ENCODE data around the gene PNLIPRP1. TPM values are rescaled to one million over a fixed set of nuclear protein-coding genes. Genes with fewer than 3 reads are reported as not detected.

The PNLIPRP1 gene
- total RNA-seq, result not detected in 2 replicates

DNA sequence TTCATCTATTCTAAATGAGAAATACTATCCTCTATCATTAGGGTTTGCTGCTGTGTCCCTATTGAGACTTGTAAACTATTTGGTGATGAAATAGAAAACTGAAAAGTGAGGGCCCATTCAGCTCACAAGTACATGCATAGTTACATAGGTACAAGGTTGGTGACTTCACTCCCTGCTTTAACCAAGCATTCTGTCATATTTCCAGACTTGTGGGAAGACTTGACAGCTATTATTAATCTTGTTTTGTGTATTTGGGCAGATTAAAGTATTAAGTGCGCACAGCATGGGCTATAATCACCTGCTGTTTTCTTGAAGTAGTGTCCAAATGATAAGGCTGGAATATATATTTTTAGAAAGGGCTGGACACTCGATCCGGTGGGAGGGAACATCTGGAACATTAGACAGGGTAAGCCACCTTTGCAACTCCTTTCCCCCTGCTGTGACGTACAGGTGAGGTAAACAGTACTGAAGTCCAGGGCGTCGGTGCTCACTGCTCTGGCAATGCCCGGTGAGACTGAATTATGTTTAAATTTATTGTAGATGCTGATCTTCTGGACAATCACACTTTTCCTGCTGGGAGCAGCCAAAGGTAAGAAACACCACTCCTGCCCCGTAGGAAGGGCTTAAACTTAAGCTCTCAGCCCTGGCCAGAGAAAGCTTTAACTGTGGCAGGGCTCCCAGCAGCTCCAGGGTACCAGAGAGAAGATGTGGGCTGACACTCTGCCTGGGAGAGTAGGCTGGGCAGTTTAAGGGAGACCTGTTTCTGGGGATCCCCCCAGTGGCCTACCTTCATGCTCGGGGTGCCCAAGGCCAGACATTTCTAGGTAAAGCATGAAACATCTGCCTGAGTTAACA, at the start of gene PNLIPRP1:
TSS of gene PNLIPRP1 (plus strand) at position 370 of the 855 bp plus-strand sequence. CDS start at position 541, 171 bp downstream.
- no peak for DNase-seq (ENCODE audit: low read depth)

DNA sequence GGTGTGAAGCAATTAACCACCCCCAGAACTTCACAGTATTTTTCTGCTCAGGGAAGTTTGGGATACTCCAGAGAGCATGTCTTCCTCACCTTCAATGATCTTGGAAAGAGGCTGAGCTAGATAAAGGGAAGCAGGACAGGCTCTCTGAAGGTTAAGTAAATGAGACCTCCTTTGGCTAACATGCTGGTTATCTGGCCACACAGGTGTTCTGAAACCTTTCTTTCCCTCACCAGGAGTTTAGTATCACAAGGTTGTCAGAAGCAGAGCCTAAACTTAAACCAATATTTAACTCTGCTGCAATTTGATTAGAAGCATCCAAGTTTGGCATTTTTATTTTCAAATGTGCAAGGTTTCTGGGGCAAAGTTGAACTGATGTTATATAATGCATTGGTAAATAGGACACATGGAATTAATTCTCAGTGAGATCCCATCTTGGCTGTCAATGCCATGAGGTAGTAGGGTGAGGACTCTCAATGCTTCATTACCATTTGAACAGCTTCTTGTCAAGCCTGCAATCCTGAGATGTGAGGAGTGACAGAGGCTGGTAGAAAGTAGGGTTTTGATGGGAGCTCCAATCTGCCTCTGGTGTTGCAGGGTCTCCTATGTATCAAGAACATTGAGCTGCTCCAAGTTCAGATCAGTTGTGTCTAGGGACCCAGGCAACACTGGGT, 48.6 kb upstream of the PNLIPRP1 start:
- no peak for DNase-seq (ENCODE audit: low read depth)

GRCh38 chr10:116545122-116545521, 45.6 kb upstream of the PNLIPRP1 start:
- DNase-seq (ENCODE audit: low read depth), result no peak

DNA sequence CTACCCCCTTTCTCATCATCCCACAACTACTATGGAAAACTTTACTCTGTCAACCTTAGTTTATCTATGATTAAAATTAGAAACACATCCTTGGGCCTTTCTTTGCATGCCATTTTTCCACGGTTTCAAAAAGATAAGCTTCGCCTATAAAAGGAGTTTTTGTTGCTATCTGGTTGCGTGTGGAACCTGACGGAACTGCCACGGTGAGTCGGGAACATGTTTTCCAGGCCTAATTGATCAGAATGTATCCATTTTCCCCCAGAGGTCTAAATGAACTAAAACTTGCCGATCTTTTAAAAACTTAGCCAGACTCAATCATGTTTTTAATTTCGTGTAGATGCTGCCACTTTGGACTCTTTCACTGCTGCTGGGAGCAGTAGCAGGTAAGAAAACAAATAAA, 45.0 kb upstream of the PNLIPRP1 start, which contains the start of gene PNLIP:
TSS of gene PNLIP (plus strand) at position 176 of the 400 bp plus-strand sequence. CDS start at position 338, 162 bp downstream.
- no peak for DNase-seq (ENCODE audit: low read depth)

DNA sequence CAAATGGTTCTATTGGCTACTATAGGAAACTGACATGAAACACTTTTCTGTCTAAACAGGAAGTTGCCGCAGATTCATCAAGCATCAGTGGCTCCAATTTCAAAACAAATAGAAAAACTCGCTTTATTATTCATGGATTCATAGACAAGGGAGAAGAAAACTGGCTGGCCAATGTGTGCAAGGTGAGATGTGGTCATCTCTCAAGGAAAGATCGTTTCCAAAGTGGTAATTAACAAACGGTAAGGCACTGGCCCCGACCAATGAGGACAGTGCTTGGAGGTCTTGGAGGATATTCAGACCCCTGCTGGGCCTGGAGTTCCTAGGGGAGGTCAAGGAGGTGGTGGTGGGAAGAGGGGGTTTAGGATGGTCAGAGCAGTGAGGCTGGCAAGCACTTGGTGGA, 42.5 kb upstream of the PNLIPRP1 start:
- no peak for DNase-seq (ENCODE audit: low read depth)

GRCh38 chr10:116553378-116553980, 37.3 kb upstream of the PNLIPRP1 start:
- no peak for DNase-seq (ENCODE audit: low read depth)

GRCh38 chr10:116554628-116555027, 36.1 kb upstream of the PNLIPRP1 start:
- DNase-seq (ENCODE audit: low read depth), result no peak

DNA sequence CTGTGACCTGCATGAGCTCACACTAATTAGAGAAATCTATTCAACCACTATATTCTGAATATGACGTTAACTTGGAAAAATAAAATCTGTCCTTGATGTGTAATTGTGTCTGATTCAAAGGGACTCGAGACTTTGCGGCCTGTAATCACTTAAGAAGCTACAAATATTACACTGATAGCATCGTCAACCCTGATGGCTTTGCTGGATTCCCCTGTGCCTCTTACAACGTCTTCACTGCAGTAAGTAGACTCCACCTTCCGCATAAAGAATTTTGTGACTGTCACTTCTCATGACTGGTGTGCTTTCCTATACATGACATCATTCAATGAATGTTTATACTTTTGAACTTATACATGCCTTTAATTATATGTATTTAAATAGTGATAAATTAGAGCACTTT, 34.9 kb upstream of the PNLIPRP1 start:
- no peak for DNase-seq (ENCODE audit: low read depth)

- DNase-seq (ENCODE audit: low read depth), result no peak
These were observed 33.4 kb upstream of the PNLIPRP1 start for GRCh38 chr10:116557305-116557880.

- no peak for DNase-seq (ENCODE audit: low read depth)
These were observed 25.2 kb upstream of the PNLIPRP1 start for GRCh38 chr10:116565534-116565933.

- DNase-seq (ENCODE audit: low read depth), result no peak
These were observed 23.8 kb upstream of the PNLIPRP1 start for GRCh38 chr10:116566932-116567331.

DNA sequence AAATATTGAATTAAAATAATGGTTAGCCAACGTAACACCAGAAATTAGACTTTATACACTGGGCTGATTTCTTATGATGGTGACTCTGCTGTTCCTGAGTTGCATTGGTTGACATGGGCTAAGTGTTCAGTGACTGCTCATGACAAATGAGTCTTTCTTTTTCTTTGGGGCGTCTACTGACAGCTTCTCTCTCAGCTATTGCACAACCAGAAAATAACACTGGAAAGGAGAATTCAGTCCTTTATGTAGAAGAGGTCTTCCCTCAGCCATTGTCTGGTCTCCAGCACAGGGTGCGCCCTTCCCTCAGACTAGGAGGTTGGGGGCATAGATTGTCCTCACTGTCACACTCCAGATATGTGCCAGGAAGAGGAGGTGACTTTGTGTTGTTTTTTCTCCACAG, 23.4 kb upstream of the PNLIPRP1 start:
- no peak for DNase-seq (ENCODE audit: low read depth)

DNA sequence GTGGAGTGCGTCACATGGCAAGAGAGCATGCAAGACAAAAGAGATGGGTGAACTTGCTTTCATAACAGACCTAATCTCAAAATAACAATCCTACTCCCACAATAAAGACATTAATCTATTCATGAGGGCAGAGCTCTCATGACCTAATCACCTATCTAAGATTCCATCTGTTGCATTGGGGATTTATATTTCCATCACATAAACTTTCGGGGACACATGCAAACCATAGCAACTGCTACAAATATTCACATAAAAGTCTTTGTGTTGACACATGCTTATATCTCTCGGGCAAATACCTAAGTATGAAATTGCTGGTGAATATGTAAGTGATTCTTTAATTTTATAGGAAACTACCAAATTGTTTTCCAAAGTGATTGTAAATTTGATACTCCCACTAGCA, 16.0 kb upstream of the PNLIPRP1 start:
- no peak for DNase-seq (ENCODE audit: low read depth)

DNA sequence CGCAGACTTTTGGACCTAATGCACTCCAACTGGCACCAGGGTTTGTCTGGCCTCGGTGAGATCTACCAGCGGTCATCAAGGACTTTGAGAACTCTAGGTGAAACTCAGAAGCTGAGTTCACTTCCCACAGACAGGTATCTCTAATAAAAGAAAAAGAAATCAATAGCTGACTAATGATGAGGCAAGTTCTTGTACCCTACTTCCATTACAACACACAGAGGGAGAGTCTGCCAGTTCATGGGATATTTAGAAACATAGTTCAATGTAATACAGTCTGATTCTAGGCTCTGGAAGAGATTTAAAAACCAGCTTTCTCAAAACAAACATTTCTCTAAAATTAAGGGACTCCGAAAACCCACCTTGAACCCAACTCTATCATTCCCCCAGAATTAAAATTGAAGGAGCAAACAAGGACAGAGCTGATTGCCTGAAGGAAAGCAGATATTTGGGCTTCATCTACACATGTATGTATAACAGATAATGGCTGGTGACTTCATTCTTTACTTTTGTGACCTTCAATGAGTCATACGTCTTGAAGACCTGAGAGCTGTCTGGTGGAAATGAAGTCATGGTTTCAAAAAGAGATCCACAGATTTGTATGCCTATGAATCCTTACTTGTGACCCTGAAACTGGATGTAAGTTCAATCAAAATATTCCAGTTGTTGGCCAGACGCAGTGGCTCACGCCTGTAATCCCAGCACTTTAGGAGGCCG, 2.7 kb upstream of the PNLIPRP1 start:
- no peak for DNase-seq (ENCODE audit: low read depth)

GRCh38 chr10:116588995-116589394, 1.8 kb upstream of the PNLIPRP1 start:
- DNase-seq (ENCODE audit: low read depth), result no peak

GRCh38 chr10:116589926-116590325, 833 bp upstream of the PNLIPRP1 start:
- no peak for DNase-seq (ENCODE audit: low read depth)

- DNase-seq (ENCODE audit: low read depth), result no peak
These were observed 2.5 kb downstream of the PNLIPRP1 start for GRCh38 chr10:116593139-116593740.

DNA sequence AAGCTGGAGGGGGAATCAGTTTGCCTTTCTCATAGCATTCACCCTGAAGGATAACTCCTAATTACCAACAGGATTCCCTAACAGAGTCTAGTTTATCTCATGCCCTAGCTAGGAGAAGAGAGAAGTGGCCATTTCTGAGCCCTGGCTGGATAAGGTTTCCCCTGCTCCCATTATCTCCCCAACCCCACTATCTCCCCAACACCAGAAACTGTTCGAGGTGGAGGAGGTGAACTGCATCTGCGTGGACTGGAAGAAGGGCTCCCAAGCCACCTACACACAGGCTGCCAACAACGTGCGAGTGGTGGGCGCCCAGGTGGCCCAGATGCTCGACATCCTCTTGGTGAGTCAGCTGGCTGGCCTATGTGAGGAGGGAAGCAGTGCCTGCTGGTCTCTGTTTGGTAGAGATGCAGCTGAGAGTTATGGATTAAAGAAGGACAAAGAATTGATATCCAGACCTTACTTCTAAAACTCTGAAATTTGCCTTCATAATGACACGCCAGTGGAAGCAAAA, 3.8 kb downstream of the PNLIPRP1 start:
- DNase-seq (ENCODE audit: low read depth), result no peak

DNA sequence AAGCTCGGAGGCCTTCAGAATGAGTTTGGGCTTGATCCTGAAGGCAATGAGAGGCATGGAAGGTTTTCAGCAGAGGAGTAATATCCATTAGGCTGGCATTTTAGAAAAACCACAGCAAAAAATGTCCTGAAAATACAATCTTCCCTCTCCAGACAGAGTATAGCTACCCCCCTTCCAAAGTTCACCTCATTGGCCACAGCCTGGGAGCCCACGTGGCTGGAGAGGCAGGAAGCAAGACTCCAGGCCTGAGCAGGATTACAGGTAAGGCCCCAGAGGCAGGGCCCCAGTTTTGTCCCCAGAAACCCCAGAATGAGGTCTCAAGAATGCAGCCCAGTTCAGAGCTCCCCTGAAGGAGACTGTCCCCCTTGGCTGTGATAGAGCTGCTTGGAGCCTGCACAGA, 5.3 kb downstream of the PNLIPRP1 start:
- DNase-seq (ENCODE audit: low read depth), result no peak

DNA sequence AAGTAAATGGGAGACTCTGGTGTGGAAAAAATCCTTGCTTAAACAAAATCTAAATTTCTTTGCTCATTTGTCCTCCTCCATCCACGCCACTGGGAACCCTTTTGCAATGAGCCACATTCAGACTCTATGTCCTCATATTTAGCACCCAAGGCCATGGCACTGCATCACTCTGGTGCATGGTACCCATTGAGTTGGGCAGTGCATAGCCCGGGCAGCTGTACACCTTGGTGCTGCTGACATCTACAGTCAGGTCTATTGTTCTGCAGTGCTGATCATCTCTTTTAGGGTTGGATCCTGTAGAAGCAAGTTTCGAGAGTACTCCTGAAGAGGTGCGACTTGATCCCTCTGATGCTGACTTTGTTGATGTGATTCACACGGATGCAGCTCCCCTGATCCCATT, 6.8 kb downstream of the PNLIPRP1 start:
- no peak for DNase-seq (ENCODE audit: low read depth)

- no peak for DNase-seq (ENCODE audit: low read depth)
These were observed 7.6 kb downstream of the PNLIPRP1 start for GRCh38 chr10:116598329-116598728.

Data from renal cortical epithelial cell (primary cell).